ENCODE measurements around the gene AQP3. TPM values are rescaled to one million over a fixed set of nuclear protein-coding genes. Genes with fewer than 3 reads are reported as not detected.
"Not testable (repeated sequence)": the region's sequence is repeated elsewhere in the genome, so short reads cannot be mapped to it uniquely, and the experiment has no call there.

Gene AQP3
- polyA plus RNA-seq, 1 donor from 2014 or later, result 18.7 TPM

DNA sequence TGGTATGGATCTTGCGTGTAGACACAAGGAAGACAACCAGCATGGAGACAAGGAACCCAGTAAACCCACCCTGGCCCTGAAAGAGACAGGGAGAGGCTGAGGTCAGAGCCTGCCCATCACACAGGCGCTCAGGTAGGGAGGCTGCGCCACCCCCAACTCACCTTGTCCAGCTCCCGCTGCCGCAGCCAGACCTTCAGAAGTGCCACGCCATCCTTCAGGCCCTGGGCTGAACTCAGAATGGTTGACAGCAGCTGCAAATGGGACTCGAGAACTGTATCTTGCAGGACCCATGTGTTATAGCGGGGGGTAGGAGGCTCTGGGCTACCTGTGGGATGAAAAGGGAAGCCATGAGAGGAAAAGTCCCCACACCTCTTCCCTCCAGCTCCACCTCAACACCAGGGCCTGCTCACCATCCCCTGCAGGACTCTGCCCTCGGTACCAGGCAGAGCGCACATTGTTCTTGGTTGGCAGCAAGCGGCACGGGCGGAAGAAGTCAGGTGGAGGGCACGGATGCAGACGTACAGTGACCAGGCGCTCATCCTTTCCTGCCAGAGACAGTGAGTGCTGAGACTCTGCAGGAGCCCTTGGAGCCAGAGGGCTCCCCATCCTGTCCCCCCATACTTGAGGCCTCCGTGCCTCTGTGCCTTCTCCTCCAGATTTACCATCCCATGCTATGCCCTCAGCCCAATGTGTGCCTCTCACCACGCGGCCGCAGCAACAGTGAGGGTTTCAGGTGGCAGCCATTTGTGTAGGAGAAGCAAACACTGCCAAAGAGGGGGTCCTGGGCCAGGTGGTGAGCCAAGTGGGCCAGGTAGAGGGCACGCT lies 21.6 kb upstream of the AQP3 start:
- Mint-ChIP-seq H3K27ac (no peak overlapping the region), H3K9me3 (no peaks in the 10 kb centered on the region), H3K27me3 (no peaks in the 10 kb centered on the region), H3K36me3 (peaks cover 6% of the 10 kb centered on the region), H3K4me1 (peaks cover 5 to 11% (median 8%) of the 10 kb centered on the region in 3 donors), H3K4me3 (no peak overlapping the region)

DNA sequence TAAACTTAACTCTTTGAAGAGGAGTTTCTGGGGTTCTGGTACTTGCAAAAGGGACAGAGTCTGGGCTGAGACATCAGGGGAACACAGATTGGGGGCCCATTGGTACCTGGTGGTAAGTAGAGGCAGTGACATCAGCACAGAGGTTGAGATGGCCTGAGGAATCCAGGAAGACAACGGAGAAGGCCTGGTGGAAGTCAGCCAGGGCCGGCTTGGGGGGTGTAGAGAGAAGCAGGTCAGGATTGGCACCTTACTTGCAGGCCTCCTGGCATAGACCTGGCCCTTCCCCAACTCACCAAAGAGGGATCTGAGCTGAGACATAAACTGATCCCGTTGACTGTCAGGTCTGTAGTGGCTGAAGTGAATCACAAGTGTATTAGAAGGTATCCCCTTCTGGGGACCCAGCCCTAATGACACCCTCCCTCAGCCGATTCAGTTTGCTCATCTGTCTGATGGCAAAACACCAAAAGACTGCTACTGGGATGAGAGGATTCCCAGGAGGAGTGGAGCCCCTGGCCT lies 20.9 kb upstream of the AQP3 start:
- H3K27me3 Mint-ChIP-seq, result no peaks in the 10 kb centered on the region
- H3K4me1 Mint-ChIP-seq, result peaks cover 0 to 9% (median 3%) of the 10 kb centered on the region in 3 donors
- peaks cover 4% of the 10 kb centered on the region for H3K36me3 Mint-ChIP-seq
- no peak overlapping the region for H3K4me3 Mint-ChIP-seq
- no peak overlapping the region for H3K27ac Mint-ChIP-seq
- H3K9me3 Mint-ChIP-seq, result no peaks in the 10 kb centered on the region

- peaks cover 0 to 3% (median 1%) of the 10 kb centered on the region in 3 donors for H3K4me1 Mint-ChIP-seq
- no peaks in the 10 kb centered on the region for H3K27me3 Mint-ChIP-seq
- H3K4me3 Mint-ChIP-seq, result no peak overlapping the region
- no peak overlapping the region for H3K27ac Mint-ChIP-seq
- H3K9me3 Mint-ChIP-seq, result no peaks in the 10 kb centered on the region
- H3K36me3 Mint-ChIP-seq, result peaks cover 4% of the 10 kb centered on the region
Measured at GRCh38 chr9:33467526-33467925, 20.1 kb upstream of the AQP3 start.

DNA sequence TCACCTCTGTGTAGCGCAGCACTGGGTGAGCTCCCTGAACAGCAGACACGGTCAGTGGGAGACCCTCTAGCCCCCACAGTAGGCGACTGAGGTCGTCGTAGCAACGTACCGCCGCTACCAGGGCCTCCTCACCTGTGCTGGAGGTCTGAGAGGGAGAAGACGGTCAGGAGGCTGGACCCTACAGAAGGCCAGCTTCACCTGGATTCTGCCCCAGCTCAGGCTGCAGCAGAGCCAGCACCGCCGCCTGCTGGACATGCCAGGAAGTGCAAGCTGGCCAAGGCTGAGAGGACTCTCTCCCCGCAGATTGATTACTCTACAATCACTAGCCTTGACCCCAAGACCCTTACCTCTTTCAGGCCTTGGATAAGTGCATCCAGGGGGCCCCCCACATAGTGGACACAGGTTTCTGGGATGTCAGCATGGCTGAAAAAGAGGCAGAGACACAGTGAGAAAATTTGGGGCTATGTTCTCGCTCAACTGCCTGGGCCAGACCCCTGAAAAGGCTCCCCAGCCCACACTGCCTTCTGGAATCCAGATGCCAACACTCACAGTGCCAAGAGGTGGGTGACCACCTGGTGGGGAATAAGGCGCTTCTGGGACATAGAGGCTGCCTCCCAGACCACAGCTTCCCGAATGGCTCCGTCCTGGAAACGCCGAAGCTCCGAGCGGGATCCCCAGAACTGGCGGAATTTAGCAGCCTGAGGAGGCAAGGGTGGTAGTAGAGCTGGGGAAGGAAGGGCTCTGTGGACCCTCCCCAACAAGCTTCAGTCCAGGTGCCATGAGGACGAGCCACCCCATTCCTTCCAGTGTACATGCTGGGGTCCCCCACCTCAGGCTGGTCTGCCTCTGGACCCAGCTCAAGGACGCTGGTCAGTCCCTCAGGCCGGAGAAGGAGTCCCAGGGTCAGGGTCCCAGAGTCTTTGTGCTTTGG lies 19.4 kb upstream of the AQP3 start:
- peak overlapping the region in 1 of 4 donors; percentile 52 for H3K4me3 Mint-ChIP-seq
- no peaks in the 10 kb centered on the region for H3K27me3 Mint-ChIP-seq
- H3K4me1 Mint-ChIP-seq, result peaks cover 0 to 1% (median 0%) of the 10 kb centered on the region in 3 donors
- H3K9me3 Mint-ChIP-seq, result no peaks in the 10 kb centered on the region
- H3K36me3 Mint-ChIP-seq, result peaks cover 5% of the 10 kb centered on the region
- no peak overlapping the region for H3K27ac Mint-ChIP-seq

- no peak overlapping the region for H3K4me3 Mint-ChIP-seq
- H3K4me1 Mint-ChIP-seq, result no peaks in the 10 kb centered on the region
- peaks cover 1% of the 10 kb centered on the region for H3K36me3 Mint-ChIP-seq
- no peaks in the 10 kb centered on the region for H3K27me3 Mint-ChIP-seq
- H3K27ac Mint-ChIP-seq, result no peak overlapping the region
- H3K9me3 Mint-ChIP-seq, result no peaks in the 10 kb centered on the region
Measured at GRCh38 chr9:33465596-33466564, 18.5 kb upstream of the AQP3 start.

GRCh38 chr9:33465096-33465495 lies 17.7 kb upstream of the AQP3 start:
- Mint-ChIP-seq H3K4me3 (no peak overlapping the region), H3K4me1 (no peaks in the 10 kb centered on the region), H3K9me3 (no peaks in the 10 kb centered on the region), H3K27me3 (no peaks in the 10 kb centered on the region), H3K36me3 (peaks cover 1% of the 10 kb centered on the region), H3K27ac (no peak overlapping the region)

DNA sequence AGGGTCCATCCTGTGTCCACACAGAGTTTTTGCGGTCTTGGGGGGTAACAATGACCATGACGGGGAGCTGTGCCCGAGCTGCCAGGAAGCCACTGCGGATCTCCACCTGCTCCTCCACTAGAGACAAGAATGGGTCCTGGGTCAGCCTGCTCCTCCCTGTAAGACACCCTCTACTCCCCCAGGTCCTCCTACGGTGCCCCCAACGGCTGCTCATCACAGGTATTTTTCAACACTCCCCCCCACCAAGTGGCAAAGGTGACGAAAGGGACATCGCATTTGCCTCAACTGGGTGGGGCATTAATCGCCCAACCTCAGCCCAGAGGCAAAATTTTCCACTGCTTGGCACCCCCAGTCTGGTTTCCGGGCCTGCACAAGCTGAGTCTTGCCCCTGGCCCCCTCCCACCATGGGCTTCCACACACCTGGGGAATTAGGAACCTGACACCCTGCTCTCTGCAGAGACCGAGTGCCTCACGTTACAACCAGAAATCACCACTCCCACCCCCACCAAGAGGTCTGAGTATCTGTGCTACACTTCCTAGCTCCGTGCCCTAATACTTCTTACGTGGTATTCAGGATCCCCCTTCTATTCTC lies 16.7 kb upstream of the AQP3 start:
- Mint-ChIP-seq H3K4me1 (peaks cover 0 to 1% (median 1%) of the 10 kb centered on the region in 3 donors), H3K9me3 (no peaks in the 10 kb centered on the region), H3K36me3 (peaks cover 1% of the 10 kb centered on the region), H3K27ac (no peak overlapping the region), H3K27me3 (no peaks in the 10 kb centered on the region), H3K4me3 (no peak overlapping the region)

GRCh38 chr9:33463151-33463550 lies 15.8 kb upstream of the AQP3 start:
- H3K4me3 Mint-ChIP-seq, result no peak overlapping the region
- H3K9me3 Mint-ChIP-seq, result no peaks in the 10 kb centered on the region
- H3K27me3 Mint-ChIP-seq, result no peaks in the 10 kb centered on the region
- H3K36me3 Mint-ChIP-seq, result peaks cover 1% of the 10 kb centered on the region
- no peak overlapping the region for H3K27ac Mint-ChIP-seq
- H3K4me1 Mint-ChIP-seq, result peaks cover 7 to 8% (median 8%) of the 10 kb centered on the region in 3 donors

GRCh38 chr9:33461492-33461891 lies 14.1 kb upstream of the AQP3 start:
- no peaks in the 10 kb centered on the region for H3K27me3 Mint-ChIP-seq
- peaks cover 1% of the 10 kb centered on the region for H3K36me3 Mint-ChIP-seq
- peak overlapping the region in 1 of 3 donors; percentile 14 for H3K27ac Mint-ChIP-seq
- H3K4me1 Mint-ChIP-seq, result peaks cover 7 to 9% (median 8%) of the 10 kb centered on the region in 3 donors
- H3K4me3 Mint-ChIP-seq, result no peak overlapping the region
- no peaks in the 10 kb centered on the region for H3K9me3 Mint-ChIP-seq

GRCh38 chr9:33460854-33461253 lies 13.5 kb upstream of the AQP3 start:
- Mint-ChIP-seq H3K36me3 (peaks cover 1% of the 10 kb centered on the region), H3K27me3 (no peaks in the 10 kb centered on the region), H3K27ac (peak overlapping the region in 1 of 3 donors; percentile 73)

DNA sequence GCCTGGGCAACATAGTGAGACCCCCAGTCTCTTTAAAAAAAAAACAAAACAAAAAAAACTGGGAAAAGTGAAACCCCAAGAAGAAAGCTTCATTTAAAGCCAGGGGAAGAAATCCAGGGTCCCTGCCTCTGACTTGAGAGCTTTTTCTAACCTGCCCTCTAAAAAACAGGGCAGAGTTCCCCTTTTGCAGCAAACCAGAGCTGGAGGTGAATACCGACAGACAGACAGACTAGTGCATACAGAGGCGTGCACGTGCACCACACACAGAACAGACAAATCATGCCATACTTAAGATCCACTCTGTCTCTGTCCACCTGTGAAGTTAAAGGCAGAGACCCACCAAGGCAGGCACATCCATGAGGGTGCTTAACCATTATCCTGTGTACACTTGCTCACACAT lies 11.7 kb upstream of the AQP3 start:
- H3K36me3 Mint-ChIP-seq, result peaks cover 1% of the 10 kb centered on the region
- peak overlapping the region in 1 of 3 donors; percentile 59 for H3K27ac Mint-ChIP-seq
- peak overlapping the region in 1 of 4 donors; percentile 75 for H3K4me3 Mint-ChIP-seq
- no peaks in the 10 kb centered on the region for H3K27me3 Mint-ChIP-seq
- no peaks in the 10 kb centered on the region for H3K9me3 Mint-ChIP-seq
- H3K4me1 Mint-ChIP-seq, result peaks cover 7 to 16% (median 8%) of the 10 kb centered on the region in 3 donors

More at GRCh38 chr9:33460854-33461253, 13.5 kb upstream of the AQP3 start:
- Mint-ChIP-seq H3K4me1 (peaks cover 7 to 11% (median 8%) of the 10 kb centered on the region in 3 donors), H3K4me3 (no peak overlapping the region), H3K9me3 (no peaks in the 10 kb centered on the region)

DNA sequence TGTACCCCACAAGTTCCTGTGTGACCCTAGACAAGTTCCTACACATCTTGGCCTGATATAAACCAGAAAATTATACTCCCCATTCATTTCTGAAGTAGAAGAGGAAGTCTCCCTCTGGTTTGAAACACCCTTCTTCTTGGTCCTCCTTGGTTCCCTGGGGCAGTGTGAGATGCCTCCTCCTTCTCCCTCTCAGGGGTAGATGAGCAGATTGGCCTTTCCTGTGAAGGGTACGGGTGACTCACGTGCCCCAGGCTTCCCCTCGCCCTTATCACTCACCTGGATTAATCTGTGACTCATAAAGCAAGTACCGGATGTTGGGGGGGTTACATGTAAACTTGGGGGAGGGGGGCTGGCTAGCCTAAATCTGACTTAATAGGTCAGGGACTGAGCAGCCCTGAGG lies 11.1 kb upstream of the AQP3 start:
- Mint-ChIP-seq H3K27ac (peak overlapping the region in 1 of 3 donors; percentile 32), H3K4me3 (peak overlapping the region in 1 of 4 donors; percentile 70), H3K36me3 (peaks cover 1% of the 10 kb centered on the region), H3K9me3 (no peaks in the 10 kb centered on the region), H3K4me1 (peaks cover 7 to 17% (median 11%) of the 10 kb centered on the region in 3 donors), H3K27me3 (no peaks in the 10 kb centered on the region)

GRCh38 chr9:33455945-33456344 lies 8.6 kb upstream of the AQP3 start:
- Mint-ChIP-seq H3K27me3 (no peaks in the 10 kb centered on the region), H3K4me3 (no peak overlapping the region), H3K9me3 (no peaks in the 10 kb centered on the region), H3K4me1 (peaks cover 7 to 20% (median 19%) of the 10 kb centered on the region in 3 donors), H3K36me3 (no peaks in the 10 kb centered on the region), H3K27ac (no peak overlapping the region)

DNA sequence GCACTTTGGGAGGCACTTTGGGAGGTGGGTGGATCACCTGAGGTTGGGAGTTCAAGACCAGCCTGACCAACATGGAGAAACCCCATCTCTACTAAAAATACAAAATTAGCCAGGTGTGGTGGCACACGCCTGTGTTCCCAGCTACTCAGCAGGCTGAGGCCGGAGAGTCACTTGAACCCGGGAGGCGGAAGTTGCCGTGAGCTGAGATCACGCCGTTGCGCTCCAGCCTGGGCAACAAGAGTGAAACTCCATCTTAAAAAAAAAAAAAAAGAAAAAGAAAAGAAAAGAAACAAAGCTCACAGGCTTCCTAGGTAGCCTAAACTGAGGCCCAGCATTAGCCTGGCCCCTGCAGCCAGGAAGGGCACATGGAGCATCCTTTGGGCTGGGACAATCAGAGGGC lies 8.1 kb upstream of the AQP3 start:
- peaks cover 7 to 20% (median 19%) of the 10 kb centered on the region in 3 donors for H3K4me1 Mint-ChIP-seq
- not testable (repeated sequence) for H3K36me3 Mint-ChIP-seq, H3K27me3 Mint-ChIP-seq, H3K4me3 Mint-ChIP-seq, H3K27ac Mint-ChIP-seq, H3K9me3 Mint-ChIP-seq
